ENCODE results near the gene PRKCB. TPM values are rescaled to one million over a fixed set of nuclear protein-coding genes. Genes with fewer than 3 reads are reported as not detected.

The PRKCB gene
- total and polyA plus RNA-seq, 2 donors from 2014 or later: 0.62 to 17.8 TPM

DNA sequence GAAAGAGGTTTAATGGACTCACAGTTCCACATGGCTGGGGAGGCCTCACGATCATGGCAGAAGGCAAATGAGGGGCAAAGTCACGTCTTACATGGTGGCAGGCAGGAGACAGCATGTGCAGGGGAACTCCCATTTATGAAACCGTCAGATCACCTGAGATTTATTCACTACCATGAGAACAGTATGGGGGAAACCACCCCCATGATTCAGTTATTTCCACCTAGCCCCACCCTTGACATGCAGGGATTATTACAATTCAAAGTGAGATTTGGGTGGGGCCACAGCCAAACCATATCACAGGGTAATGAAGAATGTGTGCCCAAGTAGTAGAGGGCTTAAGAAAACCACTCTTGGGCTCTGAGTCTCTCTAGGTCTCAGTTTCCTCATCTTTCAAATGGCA, 85.1 kb downstream of the PRKCB start:
- Histone ChIP-seq H3K4me3 (ENCODE audit: low read length in 3 of 3) (no peak overlapping the region), H3K9ac (ENCODE audit: low read length in 3 of 3) (no peak overlapping the region), H3K27me3 (ENCODE audit: control insufficient read depth, insufficient read depth, low read length) (no peaks in the 10 kb centered on the region), H3K36me3 (ENCODE audit: control insufficient read depth in 2 of 3, insufficient read depth in 3 of 3, low read length in 3 of 3) (no peaks in the 10 kb centered on the region), H3K9me3 (ENCODE audit: control insufficient read depth in 2 of 3, insufficient read depth in 1 of 3, low read length in 3 of 3) (no peaks in the 10 kb centered on the region), H3K4me1 (ENCODE audit: control insufficient read depth in 2 of 3, insufficient read depth in 2 of 3, low read depth in 1 of 3, low read length in 3 of 3) (no peaks in the 10 kb centered on the region), H3K27ac (ENCODE audit: low read depth in 2 of 2, low read length in 2 of 2) (no peak overlapping the region)
- FAIRE-seq (no peak), DNase-seq (no peak)
- intact Hi-C loops (cut with DNase I): no loop called here
- TF ChIP-seq, protein P1, sequence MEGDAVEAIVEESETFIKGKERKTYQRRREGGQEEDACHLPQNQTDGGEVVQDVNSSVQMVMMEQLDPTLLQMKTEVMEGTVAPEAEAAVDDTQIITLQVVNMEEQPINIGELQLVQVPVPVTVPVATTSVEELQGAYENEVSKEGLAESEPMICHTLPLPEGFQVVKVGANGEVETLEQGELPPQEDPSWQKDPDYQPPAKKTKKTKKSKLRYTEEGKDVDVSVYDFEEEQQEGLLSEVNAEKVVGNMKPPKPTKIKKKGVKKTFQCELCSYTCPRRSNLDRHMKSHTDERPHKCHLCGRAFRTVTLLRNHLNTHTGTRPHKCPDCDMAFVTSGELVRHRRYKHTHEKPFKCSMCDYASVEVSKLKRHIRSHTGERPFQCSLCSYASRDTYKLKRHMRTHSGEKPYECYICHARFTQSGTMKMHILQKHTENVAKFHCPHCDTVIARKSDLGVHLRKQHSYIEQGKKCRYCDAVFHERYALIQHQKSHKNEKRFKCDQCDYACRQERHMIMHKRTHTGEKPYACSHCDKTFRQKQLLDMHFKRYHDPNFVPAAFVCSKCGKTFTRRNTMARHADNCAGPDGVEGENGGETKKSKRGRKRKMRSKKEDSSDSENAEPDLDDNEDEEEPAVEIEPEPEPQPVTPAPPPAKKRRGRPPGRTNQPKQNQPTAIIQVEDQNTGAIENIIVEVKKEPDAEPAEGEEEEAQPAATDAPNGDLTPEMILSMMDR (IDR thresholded peaks at IDR 0.05; ENCODE audit: borderline replicate concordance, extremely low read depth, insufficient read depth): no peak

DNA sequence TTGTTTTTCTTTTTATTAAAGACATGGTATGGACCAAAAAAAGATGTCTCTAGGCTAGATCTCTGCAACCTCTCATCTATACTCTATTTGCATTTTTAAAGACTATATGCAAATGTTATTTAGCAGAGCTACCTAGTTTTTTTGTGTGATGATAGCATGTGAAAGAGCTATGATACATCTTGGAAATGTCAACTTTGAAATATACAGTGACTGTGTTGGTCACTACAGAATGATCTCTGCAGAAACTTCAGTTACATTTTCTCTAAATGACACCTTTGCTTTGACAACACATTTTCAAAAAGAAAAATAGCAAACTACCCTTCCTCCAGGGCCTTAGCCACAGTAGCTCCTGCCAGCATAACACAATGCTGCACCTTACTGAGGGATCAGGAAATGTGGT, 86.6 kb downstream of the PRKCB start:
- H3K9ac ChIP-seq (ENCODE audit: low read length in 3 of 3): no peak overlapping the region
- no peaks in the 10 kb centered on the region for H3K27me3 ChIP-seq (ENCODE audit: control insufficient read depth, insufficient read depth, low read length)
- H3K36me3 ChIP-seq (ENCODE audit: control insufficient read depth in 2 of 3, insufficient read depth in 3 of 3, low read length in 3 of 3): no peaks in the 10 kb centered on the region
- TF ChIP-seq, protein P1 (IDR thresholded peaks at IDR 0.05; ENCODE audit: borderline replicate concordance, extremely low read depth, insufficient read depth): no peak
- H3K27ac ChIP-seq (ENCODE audit: low read depth in 2 of 2, low read length in 2 of 2): no peak overlapping the region
- intact Hi-C loops (cut with DNase I): no loop called here
- no peaks in the 10 kb centered on the region for H3K9me3 ChIP-seq (ENCODE audit: control insufficient read depth in 2 of 3, insufficient read depth in 1 of 3, low read length in 3 of 3)
- H3K4me3 ChIP-seq (ENCODE audit: low read length in 3 of 3): no peak overlapping the region
- FAIRE-seq: no peak
- no peak for DNase-seq
- H3K4me1 ChIP-seq (ENCODE audit: control insufficient read depth in 2 of 3, insufficient read depth in 2 of 3, low read depth in 1 of 3, low read length in 3 of 3): no peaks in the 10 kb centered on the region

DNA sequence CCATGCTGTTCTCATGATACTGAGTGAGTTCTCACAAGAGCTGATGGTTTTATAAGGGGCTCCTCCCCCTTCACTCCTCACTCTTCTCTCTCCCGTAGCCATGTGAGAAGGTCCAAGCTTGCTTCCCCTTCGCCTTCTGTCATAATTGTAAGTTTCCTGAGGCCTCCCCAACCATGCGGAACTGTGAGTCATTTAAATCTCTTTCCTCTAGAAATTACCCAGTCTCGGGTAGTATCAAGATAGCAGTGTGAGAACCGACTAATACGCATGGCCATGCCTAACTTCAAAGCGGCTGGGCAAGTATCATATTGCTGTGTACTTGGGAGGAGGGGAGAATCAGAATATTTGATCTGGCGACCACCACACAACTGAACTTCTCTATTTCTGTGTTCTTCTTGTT, 88.3 kb downstream of the PRKCB start:
- H3K4me3 ChIP-seq (ENCODE audit: low read length in 3 of 3): no peak overlapping the region
- no peak overlapping the region for H3K27ac ChIP-seq (ENCODE audit: low read depth in 2 of 2, low read length in 2 of 2)
- H3K27me3 ChIP-seq (ENCODE audit: control insufficient read depth, insufficient read depth, low read length): no peaks in the 10 kb centered on the region
- no peak for FAIRE-seq
- H3K9me3 ChIP-seq (ENCODE audit: control insufficient read depth in 2 of 3, insufficient read depth in 1 of 3, low read length in 3 of 3): no peaks in the 10 kb centered on the region
- H3K36me3 ChIP-seq (ENCODE audit: control insufficient read depth in 2 of 3, insufficient read depth in 3 of 3, low read length in 3 of 3): no peaks in the 10 kb centered on the region
- no peak overlapping the region for H3K9ac ChIP-seq (ENCODE audit: low read length in 3 of 3)
- intact Hi-C loops (cut with DNase I): no loop called here
- TF ChIP-seq, protein P1 (IDR thresholded peaks at IDR 0.05; ENCODE audit: borderline replicate concordance, extremely low read depth, insufficient read depth): no peak
- H3K4me1 ChIP-seq (ENCODE audit: control insufficient read depth in 2 of 3, insufficient read depth in 2 of 3, low read depth in 1 of 3, low read length in 3 of 3): no peaks in the 10 kb centered on the region
- no peak for DNase-seq

DNA sequence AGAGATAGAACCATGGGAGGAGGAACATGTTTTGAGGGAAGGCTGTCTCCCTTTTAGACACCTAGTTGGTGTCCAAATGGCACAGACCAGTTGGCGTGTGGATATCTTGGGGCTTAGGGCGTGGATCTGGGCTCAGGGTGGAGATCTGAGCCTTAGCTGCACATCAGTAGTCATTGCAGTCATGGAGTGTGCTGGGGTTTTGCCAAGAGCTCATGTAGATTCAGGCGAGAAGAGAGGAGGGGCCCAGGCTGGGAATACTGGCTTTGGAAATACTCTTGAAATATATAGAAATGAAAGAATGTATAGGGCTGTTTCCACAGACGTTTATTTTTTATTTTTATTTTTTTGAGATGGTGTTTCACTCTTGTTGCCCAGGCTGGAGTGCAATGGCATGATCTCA, 92.0 kb downstream of the PRKCB start:
- intact Hi-C loops (cut with DNase I): no loop called here
- FAIRE-seq: no peak

More for the DNA sequence above, 92.0 kb downstream of the PRKCB start:
- H3K4me3 ChIP-seq (ENCODE audit: low read length in 3 of 3): no peak overlapping the region
- no peak overlapping the region for H3K9ac ChIP-seq (ENCODE audit: low read length in 3 of 3)
- no peaks in the 10 kb centered on the region for H3K4me1 ChIP-seq (ENCODE audit: control insufficient read depth in 2 of 3, insufficient read depth in 2 of 3, low read depth in 1 of 3, low read length in 3 of 3)
- TF ChIP-seq, protein P1 (IDR thresholded peaks at IDR 0.05; ENCODE audit: borderline replicate concordance, extremely low read depth, insufficient read depth): no peak
- no peaks in the 10 kb centered on the region for H3K9me3 ChIP-seq (ENCODE audit: control insufficient read depth in 2 of 3, insufficient read depth in 1 of 3, low read length in 3 of 3)
- no peak for DNase-seq
- H3K27ac ChIP-seq (ENCODE audit: low read depth in 2 of 2, low read length in 2 of 2): no peak overlapping the region
- no peaks in the 10 kb centered on the region for H3K27me3 ChIP-seq (ENCODE audit: control insufficient read depth, insufficient read depth, low read length)
- H3K36me3 ChIP-seq (ENCODE audit: control insufficient read depth in 2 of 3, insufficient read depth in 3 of 3, low read length in 3 of 3): no peaks in the 10 kb centered on the region

All from kidney (tissue), 14 donors.